HG03103 (cell line): Measurements from ENCODE around the gene TSEN2.

Experiments
- ATAC-seq: cut with Tn5 transposase; IDR thresholded peaks from one replicate; pipeline ENCODE4 v1.9.1; 2021; ENCODE audit warnings: low read depth; ENCODE audit not compliant: unreplicated experiment

Gene TSEN2

DNA sequence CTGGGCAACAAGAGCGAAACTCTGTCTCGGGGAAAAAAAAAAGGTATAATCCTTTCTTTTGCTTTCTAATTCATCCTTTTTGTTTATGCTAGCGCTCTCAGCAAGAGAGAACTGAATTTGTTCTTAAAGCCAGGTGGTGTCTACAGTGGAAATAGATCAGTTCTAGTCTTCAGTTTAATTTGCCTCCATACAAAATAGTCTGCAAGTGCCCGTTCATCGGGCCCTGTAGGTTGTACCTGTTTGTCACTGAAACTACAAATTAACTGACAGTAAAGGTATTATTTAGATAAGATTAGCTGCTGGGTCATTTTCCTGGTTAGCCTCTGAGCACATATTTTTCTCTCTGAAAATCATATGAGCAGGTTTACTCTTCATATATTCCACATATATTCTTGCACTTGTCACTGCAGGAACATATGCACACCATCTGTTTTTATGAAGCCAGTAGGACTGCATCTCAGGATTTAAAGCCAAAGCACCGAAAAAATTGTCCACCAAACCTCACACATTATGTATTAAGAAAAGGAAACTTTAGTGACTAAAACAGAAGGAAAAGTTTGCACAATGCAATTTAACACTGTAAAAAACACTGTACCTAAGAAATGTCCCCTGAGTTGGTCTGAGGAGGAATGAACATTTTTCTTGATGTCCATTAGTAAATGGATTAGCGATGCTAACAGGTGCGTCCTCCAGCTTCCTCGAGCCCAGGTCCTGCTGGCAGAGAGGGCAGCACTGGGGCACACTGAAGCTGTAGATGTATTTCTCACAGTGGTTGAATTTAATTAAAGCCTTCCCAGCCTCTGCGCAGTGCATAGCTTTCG, 60.6 kb downstream of the TSEN2 start:
- no peak for ATAC-seq

DNA sequence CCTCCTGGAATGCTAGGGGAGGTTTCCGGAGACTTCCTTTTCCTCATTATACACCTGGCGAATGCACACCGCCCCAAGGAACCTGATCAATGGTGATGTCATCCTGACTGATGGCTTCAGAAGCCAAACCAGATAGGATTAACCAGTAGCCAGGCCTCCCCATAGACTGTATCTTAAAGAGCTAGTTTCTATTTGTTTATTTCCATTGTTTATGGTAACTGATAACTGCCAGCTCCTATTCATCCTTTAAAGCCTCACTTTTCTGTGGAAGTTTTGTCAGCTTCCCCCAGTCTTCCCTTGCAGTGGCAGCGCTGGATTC, 61.2 kb downstream of the TSEN2 start, which contains the start of gene MKRN2OS:
TSS of gene MKRN2OS (minus strand) at position 27 of the 319 bp plus-strand sequence. CDS start 35 bp downstream, outside the sequence.
- ATAC-seq = no peak

GRCh38 chr3:12549971-12550760, 65.9 kb downstream of the TSEN2 start:
- ATAC-seq = no peak

DNA sequence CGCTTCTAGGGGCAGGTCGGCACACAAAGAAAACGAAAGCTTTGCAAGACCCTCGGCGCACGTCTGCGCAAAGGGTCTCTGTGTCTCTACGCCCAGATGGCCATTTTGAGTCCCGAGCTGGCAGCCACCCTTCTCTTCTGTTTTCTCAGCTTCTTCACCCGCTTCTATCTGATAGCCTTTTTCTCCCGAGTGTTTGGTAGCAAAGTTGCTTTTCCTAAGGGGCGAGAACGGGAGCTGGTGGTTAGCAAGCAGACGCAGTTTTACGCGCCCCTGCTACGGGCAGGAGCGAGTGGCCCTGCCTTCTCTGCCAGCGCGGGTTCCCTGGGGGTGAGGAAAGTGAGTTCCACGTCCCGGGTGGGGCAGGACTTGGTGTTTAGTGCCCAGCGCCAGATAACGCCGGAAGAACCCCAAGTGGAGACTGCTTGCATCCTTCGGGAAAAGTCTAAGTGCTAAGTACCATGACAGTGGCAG, 69.7 kb downstream of the TSEN2 start:
- no peak for ATAC-seq

DNA sequence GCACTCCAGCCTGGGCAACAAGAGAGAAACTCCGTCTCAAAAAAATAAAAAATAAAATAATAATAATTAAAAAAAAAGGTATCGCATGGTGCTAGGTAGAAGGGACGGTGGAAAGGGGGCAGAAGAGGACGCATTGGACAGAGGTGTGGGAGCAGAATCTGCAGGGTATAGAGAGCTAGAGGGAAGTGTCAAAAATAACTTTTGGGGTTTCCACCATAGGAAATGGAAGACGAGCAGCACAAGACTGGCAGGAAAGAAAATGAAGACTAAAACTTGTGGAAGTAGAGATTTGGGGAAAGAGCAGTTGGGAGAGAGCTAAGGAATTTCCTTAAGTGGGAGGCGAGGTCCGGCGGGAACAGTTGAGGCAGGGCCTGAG, 72.0 kb downstream of the TSEN2 start:
- no peak for ATAC-seq

- peak; percentile 64 for ATAC-seq
Observed at GRCh38 chr3:12556690-12557472, 72.6 kb downstream of the TSEN2 start, which contains the start of gene MKRN2. MKRN2 (plus strand) TSS chr3:12557087; CDS start chr3:12557151, 64 bp downstream.

DNA sequence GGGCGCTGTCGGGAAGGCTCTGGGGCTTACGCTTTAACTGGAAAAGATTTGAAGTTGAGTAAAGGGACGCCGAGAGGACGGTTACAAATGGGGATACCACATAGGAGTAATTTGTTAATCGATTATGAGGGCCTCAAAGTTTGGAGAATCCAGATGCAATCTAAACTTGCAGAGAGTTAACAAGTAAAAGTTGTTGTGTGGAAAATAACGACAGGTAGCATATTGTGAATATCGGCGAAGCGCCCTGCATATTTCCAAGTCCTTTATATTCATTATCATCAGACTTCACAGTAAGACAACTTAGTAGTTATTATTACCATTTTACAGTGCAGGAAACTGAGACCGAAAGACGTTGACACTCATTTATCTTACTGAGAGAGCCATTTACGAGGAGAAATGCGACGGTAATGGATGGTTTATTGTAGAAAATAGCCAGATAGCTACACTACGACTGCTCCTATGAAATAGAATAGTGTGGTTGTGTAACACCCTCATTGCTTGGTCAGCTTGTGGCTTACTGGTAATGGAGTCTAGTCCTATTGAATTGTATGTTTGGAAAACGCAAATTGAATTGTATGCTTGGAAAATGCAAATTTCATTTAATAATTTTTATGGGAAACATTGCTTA, 73.3 kb downstream of the TSEN2 start:
- ATAC-seq = no peak

DNA sequence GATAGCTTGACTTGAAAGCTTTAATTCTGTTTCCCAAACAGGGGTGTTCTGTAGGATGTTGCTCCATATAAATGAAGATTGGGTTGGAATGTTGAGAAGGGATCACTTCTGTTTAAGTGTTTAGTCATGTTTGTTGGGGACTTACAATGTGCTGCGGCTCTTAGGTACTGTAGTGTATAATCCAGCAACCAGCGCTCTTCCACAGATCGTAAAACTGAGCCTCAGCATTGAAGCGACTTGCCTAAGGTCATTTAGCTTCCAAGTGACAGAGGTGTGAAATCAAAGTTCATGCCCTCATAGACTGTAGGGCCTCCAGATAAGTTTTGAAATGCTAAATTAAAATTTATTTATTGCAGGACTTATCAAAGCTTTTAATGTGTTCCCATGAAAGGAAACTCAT, 74.4 kb downstream of the TSEN2 start:
- no peak for ATAC-seq

- no peak for ATAC-seq
Observed at GRCh38 chr3:12559520-12559919, 75.2 kb downstream of the TSEN2 start.

- ATAC-seq = peak; percentile 48
Observed at GRCh38 chr3:12560505-12561190, 76.4 kb downstream of the TSEN2 start.

- ATAC-seq = no peak
Observed at GRCh38 chr3:12561397-12561796, 77.1 kb downstream of the TSEN2 start.

- no peak for ATAC-seq
Observed at GRCh38 chr3:12562451-12562850, 78.2 kb downstream of the TSEN2 start.

DNA sequence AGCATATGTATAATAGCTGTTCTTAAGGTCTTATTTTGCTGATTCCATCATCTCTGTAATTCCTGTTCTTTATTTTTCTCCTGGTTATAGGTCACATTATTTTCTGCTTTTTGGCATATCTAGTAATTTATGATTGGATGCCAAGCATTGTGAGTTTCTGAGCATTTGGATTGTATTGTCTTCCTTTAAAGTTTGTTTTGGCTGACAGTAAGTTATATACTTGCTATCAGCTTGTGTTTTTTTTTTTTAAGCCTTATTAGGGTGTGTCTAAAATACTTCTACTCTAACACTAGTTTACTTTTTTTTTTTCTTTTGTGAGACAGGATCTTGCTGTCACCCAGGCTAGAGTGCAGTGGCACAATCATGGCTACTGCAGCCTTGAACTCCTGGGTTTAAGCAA, 82.7 kb downstream of the TSEN2 start:
- no peak for ATAC-seq

GRCh38 chr3:12568747-12569146, 84.5 kb downstream of the TSEN2 start:
- ATAC-seq = no peak

DNA sequence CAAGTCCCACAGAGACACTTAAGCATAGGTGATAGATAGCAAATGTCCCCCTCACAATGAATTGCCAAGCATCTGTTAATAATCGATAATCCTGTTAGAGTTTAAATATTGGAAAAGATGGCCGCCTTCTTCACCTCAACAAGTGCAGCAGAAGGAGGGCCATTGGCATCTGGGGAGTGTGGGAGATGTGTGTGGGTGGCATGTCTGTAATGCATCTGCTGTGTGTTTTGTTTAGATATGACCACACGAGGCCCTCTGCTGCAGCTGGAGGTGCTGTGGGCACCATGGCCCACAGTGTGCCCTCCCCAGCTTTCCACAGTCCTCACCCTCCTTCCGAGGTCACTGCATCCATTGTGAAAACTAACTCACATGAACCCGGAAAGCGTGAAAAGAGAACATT, 85.6 kb downstream of the TSEN2 start:
- ATAC-seq = no peak

DNA sequence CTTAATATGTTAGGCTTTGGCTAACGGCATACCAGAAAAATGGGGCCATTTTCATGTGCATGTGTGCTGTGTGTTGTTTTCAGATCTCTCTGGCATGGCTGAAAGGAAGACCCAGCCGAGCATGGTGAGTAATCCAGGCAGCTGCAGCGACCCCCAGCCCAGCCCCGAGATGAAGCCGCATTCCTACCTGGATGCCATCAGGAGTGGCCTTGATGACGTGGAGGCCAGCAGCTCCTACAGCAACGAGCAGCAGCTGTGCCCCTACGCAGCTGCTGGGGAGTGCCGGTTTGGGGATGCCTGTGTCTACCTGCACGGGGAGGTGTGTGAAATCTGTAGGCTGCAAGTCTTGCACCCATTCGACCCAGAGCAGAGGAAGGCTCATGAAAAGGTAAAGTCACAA, 87.7 kb downstream of the TSEN2 start:
- no peak for ATAC-seq

DNA sequence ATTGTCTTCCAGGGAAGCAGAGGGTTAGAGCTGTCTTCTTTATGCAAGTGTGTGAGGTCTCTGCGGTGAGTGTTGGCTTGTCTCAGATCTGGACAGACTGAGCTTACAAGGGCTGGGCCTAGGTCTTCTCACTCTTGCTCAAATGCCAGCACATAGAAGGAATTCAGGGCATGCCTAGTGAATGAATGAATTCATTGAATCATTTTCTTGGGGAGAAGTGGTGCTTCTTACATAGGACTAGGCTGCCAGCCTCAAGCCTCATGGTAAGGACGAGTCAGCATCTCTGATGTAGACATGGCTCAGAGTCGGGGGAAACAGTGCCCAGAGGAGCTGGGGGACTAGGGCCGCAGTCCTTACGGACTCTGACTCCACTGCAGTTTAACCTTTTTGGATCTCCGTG, 89.9 kb downstream of the TSEN2 start:
- no peak for ATAC-seq

DNA sequence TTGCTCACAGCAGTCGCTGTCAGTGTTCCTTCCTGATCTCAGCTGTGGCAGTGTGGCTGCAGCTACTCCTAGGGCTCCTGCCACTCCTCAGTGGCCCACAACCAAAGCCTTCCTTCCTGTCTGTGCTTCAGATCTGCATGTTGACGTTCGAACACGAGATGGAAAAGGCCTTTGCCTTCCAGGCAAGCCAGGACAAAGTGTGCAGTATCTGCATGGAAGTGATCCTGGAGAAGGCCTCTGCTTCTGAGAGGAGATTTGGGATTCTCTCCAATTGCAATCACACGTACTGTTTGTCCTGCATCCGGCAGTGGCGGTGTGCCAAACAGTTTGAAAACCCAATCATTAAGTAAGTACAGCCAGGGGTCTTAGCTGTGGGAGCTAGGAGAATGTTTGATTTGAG, 90.4 kb downstream of the TSEN2 start:
- no peak for ATAC-seq

DNA sequence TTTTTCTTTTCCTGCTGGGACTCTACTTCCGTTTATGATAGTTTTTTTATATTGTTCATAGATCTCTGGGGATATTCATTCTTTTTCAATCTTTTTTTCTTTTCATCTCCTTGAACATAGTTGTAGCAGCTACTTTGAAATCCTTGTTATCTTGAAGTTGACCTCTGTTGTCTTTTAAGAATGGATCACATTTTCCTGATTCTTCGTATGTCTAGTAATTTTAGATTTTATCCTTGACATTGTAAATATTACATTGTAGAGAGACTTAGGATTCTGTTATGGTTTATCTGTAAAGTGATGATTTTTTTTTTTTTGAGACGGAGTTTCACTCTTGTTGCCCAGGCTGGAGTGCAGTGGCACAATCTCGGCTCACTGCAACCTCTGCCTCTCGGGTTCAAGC, 93.1 kb downstream of the TSEN2 start:
- ATAC-seq = no peak

DNA sequence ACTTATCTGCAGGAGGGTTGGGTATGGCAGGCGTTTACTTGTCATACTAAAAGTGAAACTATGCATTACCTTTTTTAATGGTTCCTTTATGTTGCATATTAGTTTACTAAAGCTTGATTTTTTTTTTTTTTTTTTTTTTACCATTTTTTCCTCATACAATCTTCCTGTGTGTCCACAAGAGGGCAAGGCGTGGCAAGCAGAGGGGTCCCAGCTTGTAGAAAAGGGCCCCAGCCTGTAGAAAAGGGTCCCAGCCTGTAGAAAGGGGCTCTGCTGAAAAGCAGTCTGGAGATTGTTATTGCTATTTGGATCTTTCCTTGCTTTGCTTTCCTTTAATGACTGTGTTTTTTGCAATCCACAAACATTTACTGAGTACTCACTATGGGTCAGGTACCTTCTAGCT, 94.5 kb downstream of the TSEN2 start:
- ATAC-seq = no peak
